Smooth muscle cell (in vitro differentiated cells): ENCODE measurements around the gene KLHL29. TPM values are rescaled to one million over a fixed set of nuclear protein-coding genes. Genes with fewer than 3 reads are reported as not detected.

Experiments
- DNase-seq: peaks from one replicate; lab custom pipeline; 2025; ENCODE audit not compliant: unreplicated experiment; lab: John Stamatoyannopoulos, UW
- H2AFZ ChIP-seq: fragments of 200-600 bp; sonication (generic); 2 replicates; pipeline ENCODE4 v1.6.0; 2016; ENCODE audit warnings: antibody characterized with exemption, low read depth, mild to moderate bottlenecking
- H3F3A ChIP-seq: fragments of 200-600 bp; sonication (generic); 2 replicates; pipeline ENCODE4 v1.6.0; 2017; ENCODE audit warnings: antibody characterized with exemption, low read depth
- H3K27ac ChIP-seq: fragments of 200-600 bp; sonication (generic); 2 replicates; pipeline ENCODE4 v1.5.1; 2016; ENCODE audit warnings: low read depth, mild to moderate bottlenecking
- H3K27me3 ChIP-seq: fragments of 200-600 bp; sonication (generic); 2 replicates; pipeline ENCODE4 v1.6.1; 2016; ENCODE audit warnings: low read depth, mild to moderate bottlenecking
- H3K36me3 ChIP-seq: fragments of 200-600 bp; sonication (generic); 2 replicates; pipeline ENCODE4 v1.5.1; 2016; ENCODE audit warnings: low read depth
- H3K4me1 ChIP-seq: fragments of 200-600 bp; sonication (generic); 2 replicates; pipeline ENCODE4 v1.5.1; 2016; ENCODE audit warnings: low read depth
- H3K4me2 ChIP-seq: fragments of 200-600 bp; sonication (generic); 2 replicates; pipeline ENCODE4 v1.6.0; 2016; ENCODE audit warnings: mild to moderate bottlenecking
- H3K4me3 ChIP-seq: fragments of 200-600 bp; sonication (generic); 2 replicates; pipeline ENCODE4 v1.5.1; 2016; ENCODE audit warnings: mild to moderate bottlenecking
- H3K79me2 ChIP-seq: fragments of 200-600 bp; sonication (generic); 2 replicates; pipeline ENCODE4 v1.6.0; 2016; ENCODE audit warnings: low read depth, mild to moderate bottlenecking
- H3K9ac ChIP-seq: fragments of 200-600 bp; sonication (generic); 2 replicates; pipeline ENCODE4 v1.6.0; 2016; ENCODE audit warnings: low read depth
- H3K9me3 ChIP-seq: fragments of 200-600 bp; sonication (generic); replicated peaks from 2 replicates; pipeline ENCODE4 v1.5.1; 2016; ENCODE audit warnings: low read depth
- H4K20me1 ChIP-seq: fragments of 200-600 bp; sonication (generic); 2 replicates; pipeline ENCODE4 v1.6.0; 2016; ENCODE audit warnings: low read depth
- WGBS: methylation state at CpG from one replicate; pipeline ENCODE4 v1.1.7; 2016; ENCODE audit warnings: low lambda C conversion rate; 5-methylcytosine and 5-hydroxymethylcytosine counted together
- polyA plus RNA-seq: library from polyadenylated mRNA; unstranded; fragments of >200 nt; fragmentation: Nextera tagmentation; extraction: Ambion mirVana; gene quantifications from 2 replicates; pipeline ENCODE4 v1.2.1, GENCODE V29; 2016
- total RNA-seq: library from RNA; depleted of rRNA; stranded (reverse); fragments of >200 nt; gene quantifications from 2 replicates; pipeline ENCODE4 v1.2.3, GENCODE V29; 2014
- TF ChIP-seq, protein P1 (sequence below): fragments of 200-600 bp; sonication (generic); IDR thresholded peaks from 2 replicates; pipeline ENCODE4 v1.5.1; 2017; ENCODE audit warnings: borderline replicate concordance, mild to moderate bottlenecking, antibody characterized with exemption; ENCODE audit not compliant: insufficient read depth, poor library complexity, severe bottlenecking

The KLHL29 gene
- total and polyA plus RNA-seq, 2 experiments from 2014 or later, result 3.1 to 6.6 TPM

DNA sequence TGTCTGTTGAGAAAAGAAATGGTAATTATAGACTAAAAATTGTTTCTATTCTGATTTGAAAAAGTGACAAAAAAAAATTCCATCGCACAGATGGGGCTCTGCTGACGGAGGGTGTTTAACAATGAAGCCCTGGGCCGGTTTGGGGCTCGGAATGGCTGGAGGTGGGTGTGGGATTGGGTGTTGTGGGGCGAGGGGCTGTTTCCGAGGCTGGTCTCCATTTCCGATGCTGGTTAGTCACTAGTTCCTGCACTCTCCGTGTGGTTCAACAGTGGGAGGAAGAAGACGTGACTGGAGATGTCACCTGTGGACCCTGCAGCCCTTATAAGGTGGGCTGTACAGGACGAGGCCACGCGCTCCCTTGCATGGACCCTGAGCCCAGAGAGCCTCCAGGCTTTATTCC lies 143.2 kb downstream of the KLHL29 start:
- Histone ChIP-seq H2AFZ (no peak overlapping the region), H3K4me2 (no peak overlapping the region), H3K27ac (no peak overlapping the region), H3K36me3 (no peaks in the 10 kb centered on the region), H3F3A (no peaks in the 10 kb centered on the region), H3K9me3 (no peaks in the 10 kb centered on the region), H3K4me1 (peaks cover 6% of the 10 kb centered on the region), H4K20me1 (peaks cover 13% of the 10 kb centered on the region), H3K79me2 (no peaks in the 10 kb centered on the region), H3K4me3 (no peak overlapping the region), H3K9ac (no peak overlapping the region), H3K27me3 (no peaks in the 10 kb centered on the region)
- DNase-seq, result no peak
- TF ChIP-seq, protein P1, sequence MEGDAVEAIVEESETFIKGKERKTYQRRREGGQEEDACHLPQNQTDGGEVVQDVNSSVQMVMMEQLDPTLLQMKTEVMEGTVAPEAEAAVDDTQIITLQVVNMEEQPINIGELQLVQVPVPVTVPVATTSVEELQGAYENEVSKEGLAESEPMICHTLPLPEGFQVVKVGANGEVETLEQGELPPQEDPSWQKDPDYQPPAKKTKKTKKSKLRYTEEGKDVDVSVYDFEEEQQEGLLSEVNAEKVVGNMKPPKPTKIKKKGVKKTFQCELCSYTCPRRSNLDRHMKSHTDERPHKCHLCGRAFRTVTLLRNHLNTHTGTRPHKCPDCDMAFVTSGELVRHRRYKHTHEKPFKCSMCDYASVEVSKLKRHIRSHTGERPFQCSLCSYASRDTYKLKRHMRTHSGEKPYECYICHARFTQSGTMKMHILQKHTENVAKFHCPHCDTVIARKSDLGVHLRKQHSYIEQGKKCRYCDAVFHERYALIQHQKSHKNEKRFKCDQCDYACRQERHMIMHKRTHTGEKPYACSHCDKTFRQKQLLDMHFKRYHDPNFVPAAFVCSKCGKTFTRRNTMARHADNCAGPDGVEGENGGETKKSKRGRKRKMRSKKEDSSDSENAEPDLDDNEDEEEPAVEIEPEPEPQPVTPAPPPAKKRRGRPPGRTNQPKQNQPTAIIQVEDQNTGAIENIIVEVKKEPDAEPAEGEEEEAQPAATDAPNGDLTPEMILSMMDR, result no peak
- 94% methylated on average over 12 of the region's 12 CpGs for WGBS

DNA sequence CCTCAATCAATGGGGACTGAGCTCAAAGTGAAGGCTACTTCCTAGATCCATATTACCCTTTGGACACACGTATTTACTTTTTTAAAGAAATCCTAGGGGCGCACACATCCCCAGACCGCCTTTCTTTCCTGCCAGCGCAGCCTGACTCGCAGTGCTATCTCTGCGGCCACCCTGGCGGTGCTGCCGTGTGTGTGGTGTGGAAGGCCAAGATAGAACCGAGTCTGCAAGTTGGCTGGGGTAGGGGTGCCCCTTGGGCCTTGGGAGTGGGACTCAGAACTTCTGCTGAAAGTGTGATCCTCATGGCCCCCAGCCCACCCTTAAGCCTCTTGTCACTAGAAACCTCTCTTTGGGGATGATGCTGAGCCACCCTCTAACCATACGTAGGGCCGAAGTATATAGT lies 143.7 kb downstream of the KLHL29 start:
- Histone ChIP-seq H3K4me3 (no peak overlapping the region), H3K4me1 (peaks cover 10% of the 10 kb centered on the region), H3K27ac (no peak overlapping the region), H4K20me1 (peaks cover 8% of the 10 kb centered on the region), H3F3A (no peaks in the 10 kb centered on the region), H3K27me3 (no peaks in the 10 kb centered on the region), H3K9me3 (no peaks in the 10 kb centered on the region), H3K4me2 (no peak overlapping the region), H3K36me3 (no peaks in the 10 kb centered on the region), H2AFZ (no peak overlapping the region), H3K9ac (no peak overlapping the region), H3K79me2 (no peaks in the 10 kb centered on the region)
- DNase-seq, result no peak
- 95% methylated on average over 11 of the region's 11 CpGs for WGBS
- TF ChIP-seq, protein P1, result no peak

DNA sequence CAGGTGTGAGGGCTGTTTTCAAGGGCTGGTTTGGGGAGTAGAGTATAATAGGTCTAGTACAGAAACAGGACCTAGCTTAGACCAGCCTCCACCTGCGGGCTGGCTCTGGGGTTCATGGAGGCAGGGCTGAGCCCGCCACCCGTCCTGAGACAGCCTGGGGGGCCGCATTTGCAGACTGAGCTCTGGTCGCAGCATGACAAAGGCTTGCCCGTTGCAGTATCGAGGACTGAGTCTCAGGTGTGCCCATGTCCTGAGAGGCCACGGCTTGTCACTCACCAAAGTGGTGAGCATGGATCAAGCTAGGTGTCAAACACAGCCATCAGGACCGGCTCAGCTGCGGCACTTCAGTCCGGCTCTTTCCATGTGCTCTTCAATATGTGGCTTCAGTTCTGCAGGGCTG lies 144.7 kb downstream of the KLHL29 start:
- WGBS, result 97% methylated on average over 11 of the region's 11 CpGs
- no peak for DNase-seq
- TF ChIP-seq, protein P1, result no peak

DNA sequence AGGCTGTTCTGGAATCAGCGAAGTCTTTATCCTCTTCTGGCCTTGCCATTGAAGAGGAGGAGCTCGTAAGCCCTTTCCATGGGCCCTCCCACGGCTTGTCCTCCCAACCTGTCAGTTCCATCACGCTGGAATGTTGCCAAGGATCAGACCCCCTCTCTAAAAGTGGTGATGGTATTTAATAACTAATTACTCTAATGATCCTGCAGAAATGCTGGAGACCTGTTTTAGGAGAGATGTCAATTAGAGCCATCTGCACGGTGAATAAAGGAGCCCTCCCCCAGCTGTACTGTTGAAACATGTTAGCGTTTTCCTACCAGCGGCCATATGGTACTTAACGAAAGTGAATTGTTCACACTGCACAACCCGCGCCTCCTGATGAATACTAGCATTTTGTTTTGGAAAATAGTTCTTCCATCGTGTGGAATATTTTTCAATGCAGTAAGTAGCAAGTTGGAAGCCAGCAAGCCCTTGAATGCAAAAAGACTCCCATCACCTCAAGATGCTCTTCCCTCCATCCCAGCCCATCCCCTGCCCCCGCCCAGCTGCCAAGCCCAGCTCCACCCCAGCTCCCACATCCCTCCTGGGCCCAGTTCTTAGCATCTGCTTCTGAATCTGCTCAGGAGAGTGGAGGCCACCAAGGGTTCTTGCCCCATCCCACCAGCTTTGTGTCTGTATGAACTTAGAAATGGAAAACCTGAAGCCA lies 145.4 kb downstream of the KLHL29 start:
- H3F3A ChIP-seq, result no peaks in the 10 kb centered on the region
- no peak overlapping the region for H2AFZ ChIP-seq
- H3K4me1 ChIP-seq, result peaks cover 11% of the 10 kb centered on the region
- no peaks in the 10 kb centered on the region for H3K9me3 ChIP-seq
- H3K79me2 ChIP-seq, result no peaks in the 10 kb centered on the region
- TF ChIP-seq, protein P1, result no peak
- 91% methylated on average over 12 of the region's 12 CpGs for WGBS
- no peak overlapping the region for H3K4me2 ChIP-seq
- no peaks in the 10 kb centered on the region for H3K36me3 ChIP-seq
- H3K9ac ChIP-seq, result no peak overlapping the region
- no peaks in the 10 kb centered on the region for H3K27me3 ChIP-seq
- no peak overlapping the region for H3K4me3 ChIP-seq
- H3K27ac ChIP-seq, result no peak overlapping the region
- DNase-seq, result no peak
- H4K20me1 ChIP-seq, result peaks cover 13% of the 10 kb centered on the region

More for the DNA sequence above, 144.7 kb downstream of the KLHL29 start:
- Histone ChIP-seq H3K27ac (no peak overlapping the region), H3K9ac (no peak overlapping the region), H3K9me3 (no peaks in the 10 kb centered on the region), H3K4me3 (no peak overlapping the region), H3K36me3 (no peaks in the 10 kb centered on the region), H4K20me1 (peaks cover 8% of the 10 kb centered on the region), H3K4me2 (no peak overlapping the region), H2AFZ (no peak overlapping the region), H3K27me3 (no peaks in the 10 kb centered on the region), H3K4me1 (peaks cover 11% of the 10 kb centered on the region), H3K79me2 (no peaks in the 10 kb centered on the region), H3F3A (no peaks in the 10 kb centered on the region)
